ENCODE data around the gene ARHGAP40.

- no peak for TF ChIP-seq CTCF (IDR thresholded peaks at IDR 0.05; ENCODE audit: low read length)
- no peak for TF ChIP-seq EZH2 (IDR thresholded peaks at IDR 0.05; ENCODE audit: borderline replicate concordance, low read length)
Observed at GRCh38 chr20:38692436-38693411, 91.1 kb downstream of the ARHGAP40 start.

Measured in OCI-LY1 (cell line).